HG02642 (cell line): ENCODE results near the gene ARPC4.

Experiments
- ATAC-seq: cut with Tn5 transposase; IDR thresholded peaks from one replicate; pipeline ENCODE4 v1.9.1; 2021; ENCODE audit warnings: mild to moderate bottlenecking; ENCODE audit not compliant: unreplicated experiment, poor library complexity

Gene ARPC4

GRCh38 chr3:9815986-9816385 lies 23.1 kb downstream of the ARPC4 start:
- ATAC-seq, result no peak

GRCh38 chr3:9817436-9817835 lies 24.6 kb downstream of the ARPC4 start:
- no peak for ATAC-seq

GRCh38 chr3:9818666-9819335 lies 25.9 kb downstream of the ARPC4 start:
- ATAC-seq, result no peak

GRCh38 chr3:9820543-9820942 lies 27.7 kb downstream of the ARPC4 start:
- no peak for ATAC-seq

GRCh38 chr3:9820946-9821345 lies 28.1 kb downstream of the ARPC4 start:
- no peak for ATAC-seq

- ATAC-seq, result no peak
Measured at GRCh38 chr3:9825451-9826040, 32.7 kb downstream of the ARPC4 start.

GRCh38 chr3:9826815-9827573 lies 34.1 kb downstream of the ARPC4 start:
- ATAC-seq, result no peak

GRCh38 chr3:9828801-9829755 lies 36.2 kb downstream of the ARPC4 start:
- ATAC-seq, result no peak

- no peak for ATAC-seq
Measured at GRCh38 chr3:9831253-9831652, 38.4 kb downstream of the ARPC4 start.

- ATAC-seq, result no peak
Measured at GRCh38 chr3:9833078-9833477, 40.2 kb downstream of the ARPC4 start.

- no peak for ATAC-seq
Measured at GRCh38 chr3:9834520-9835380, 41.9 kb downstream of the ARPC4 start.

GRCh38 chr3:9837701-9838582 lies 45.1 kb downstream of the ARPC4 start:
- ATAC-seq, result no peak

GRCh38 chr3:9838856-9839255 lies 46.0 kb downstream of the ARPC4 start:
- no peak for ATAC-seq

GRCh38 chr3:9841015-9841414 lies 48.1 kb downstream of the ARPC4 start:
- no peak for ATAC-seq

- peak; percentile 98 for ATAC-seq
Measured at GRCh38 chr3:9843715-9844438, 51.0 kb downstream of the ARPC4 start, which contains the start of gene RPUSD3. RPUSD3 (minus strand) TSS chr3:9844008; CDS start chr3:9843990, 18 bp downstream.

- no peak for ATAC-seq
Measured at GRCh38 chr3:9846231-9846630, 53.3 kb downstream of the ARPC4 start.

GRCh38 chr3:9846931-9847488 lies 54.1 kb downstream of the ARPC4 start:
- no peak for ATAC-seq
